BJ (cell line): ENCODE data around the gene CIITA. TPM values are rescaled to one million over a fixed set of nuclear protein-coding genes. Genes with fewer than 3 reads are reported as not detected.

Experiments
- CTCF ChIA-PET: fragments of 350-600 bp; formaldehyde crosslinking; extraction: SDS; loops from one replicate; lab custom pipeline; 2021; ENCODE audit warnings: antibody characterized with exemption, inconsistent platforms; lab: Yijun Ruan, JAX
- POLR2A ChIA-PET: fragments of 300-600 bp; sonication (Branson Sonifier 250); formaldehyde crosslinking; extraction: SDS; loops from one replicate; lab custom pipeline; 2021; ENCODE audit warnings: antibody characterized with exemption; lab: Charles Lee
- DNase-seq: peaks from one replicate; pipeline ENCODE4 v3.0.0-alpha.2; 2011; ENCODE audit warnings: low read depth
- H3K27me3 ChIP-seq: 2 replicates; pipeline ENCODE4 v1.6.0; 2011; ENCODE audit warnings: low read length; ENCODE audit not compliant: control insufficient read depth, insufficient read depth
- H3K36me3 ChIP-seq: 2 replicates; pipeline ENCODE4 v1.5.1; 2011; ENCODE audit warnings: low read length; ENCODE audit not compliant: control insufficient read depth, insufficient read depth
- H3K4me3 ChIP-seq: 2 replicates; pipeline ENCODE4 v1.5.1; 2011; ENCODE audit warnings: low read depth, mild to moderate bottlenecking, control low read depth, low read length
- CTCF ChIP-seq: IDR thresholded peaks from 2 replicates; pipeline ENCODE4 v1.5.1; 2011; ENCODE audit warnings: low read depth, mild to moderate bottlenecking, control low read depth, inconsistent platforms, low read length, moderate library complexity; ENCODE audit not compliant: insufficient read depth
- polyA plus RNA-seq: library from polyadenylated mRNA; depleted of rRNA; stranded (reverse); fragments of >200 nt; gene quantifications from 2 replicates; pipeline ENCODE4 v1.2.3, GENCODE V29; 2011

The CIITA gene
- polyA plus RNA-seq, 1 experiment: not detected

GRCh38 chr16:10979717-10980601 lies 103.0 kb downstream of the CIITA start:
- peak; percentile 78 for DNase-seq
- peak; percentile 16; the same call in 1 of the 2 replicates for TF ChIP-seq CTCF
- H3K4me3 ChIP-seq: no peak overlapping the region
- H3K36me3 ChIP-seq: peaks cover 6% of the 10 kb centered on the region
- ChIA-PET POLR2A (no interaction called here), CTCF (interaction anchor here (0.9 to 2.9 kb wide), 4 partner anchors 16 to 425 kb away, joined by 3 to 18 read pairs (median 5); partner anchors contain the start of gene SOCS1)
- no peaks in the 10 kb centered on the region for H3K27me3 ChIP-seq

- TF ChIP-seq CTCF: no peak
- DNase-seq: no peak
- peaks cover 6% of the 10 kb centered on the region for H3K36me3 ChIP-seq
- CTCF ChIA-PET: interaction anchor here (0.9 to 2.9 kb wide), 4 partner anchors 17 to 424 kb away, joined by 3 to 18 read pairs (median 5); partner anchors contain the start of gene SOCS1
- no peak overlapping the region for H3K4me3 ChIP-seq
- POLR2A ChIA-PET: no interaction called here
- no peaks in the 10 kb centered on the region for H3K27me3 ChIP-seq
Observed at GRCh38 chr16:10980813-10981212, 103.8 kb downstream of the CIITA start.

GRCh38 chr16:10981697-10982216 lies 104.8 kb downstream of the CIITA start:
- no peak for DNase-seq

GRCh38 chr16:10982465-10983150 lies 105.6 kb downstream of the CIITA start:
- TF ChIP-seq CTCF: no peak
- no peaks in the 10 kb centered on the region for H3K27me3 ChIP-seq
- ChIA-PET CTCF (interaction anchor here (1.1 to 1.5 kb wide), 4 partner anchors 8 to 273 kb away, joined by 3 to 11 read pairs (median 4); partner anchors contain the start of gene SOCS1), POLR2A (no interaction called here)
- H3K4me3 ChIP-seq: no peak overlapping the region
- peaks cover 4% of the 10 kb centered on the region for H3K36me3 ChIP-seq
- no peak for DNase-seq

More at GRCh38 chr16:10981697-10982216, 104.8 kb downstream of the CIITA start:
- POLR2A ChIA-PET: no interaction called here
- H3K36me3 ChIP-seq: peaks cover 6% of the 10 kb centered on the region
- TF ChIP-seq CTCF: peak; percentile 33; the same call in 1 of the 2 replicates
- no peaks in the 10 kb centered on the region for H3K27me3 ChIP-seq
- H3K4me3 ChIP-seq: no peak overlapping the region
- CTCF ChIA-PET: interaction anchor here (1.5 kb wide), 1 partner anchor 25 kb away, joined by 5 read pairs; no protein-coding TSS in a partner anchor
